ENCODE measurements around the gene NOVA2. TPM values are rescaled to one million over a fixed set of nuclear protein-coding genes. Genes with fewer than 3 reads are reported as not detected.

The NOVA2 gene
- total RNA-seq, 1 experiment from 2014 or later: not detected

GRCh38 chr19:45969676-45970075, 4.0 kb downstream of the NOVA2 start:
- DNase-seq (ENCODE audit: low spot score): no peak
- no peak overlapping the region for H3K27ac ChIP-seq (ENCODE audit: low read depth, low read length, poor library complexity, severe bottlenecking)
- H3K36me3 ChIP-seq (ENCODE audit: insufficient read depth, low read length, poor library complexity, severe bottlenecking): no peaks in the 10 kb centered on the region
- no peaks in the 10 kb centered on the region for H3K4me1 ChIP-seq (ENCODE audit: insufficient read depth, low read length, poor library complexity, severe bottlenecking)
- TF ChIP-seq CTCF (conservative IDR thresholded peaks at IDR 0.05; ENCODE audit: low read depth, low read length): no peak
- no peak for TF ChIP-seq EZH2 (IDR thresholded peaks at IDR 0.05; ENCODE audit: borderline replicate concordance, low read depth, low read length, poor library complexity, severe bottlenecking)
- BruUV-seq (replicated peaks): no TSS peak
- intact Hi-C loops (cut with micrococcal nuclease; ENCODE audit: unreplicated experiment): no loop called here
- no peaks in the 10 kb centered on the region for H3K9me3 ChIP-seq (ENCODE audit: low read depth, low read length, poor library complexity, severe bottlenecking)
- POLR2A ChIA-PET (ENCODE audit: low non-redundant PET): no interaction called here
- H3K27me3 ChIP-seq (replicated peaks; ENCODE audit: insufficient read depth, low read depth, low read length, poor library complexity): peaks cover 69% of the 10 kb centered on the region
- H3K4me3 ChIP-seq (ENCODE audit: low read depth, low read length, poor library complexity, severe bottlenecking): no peak overlapping the region
- CTCF ChIA-PET: no interaction called here

GRCh38 chr19:45968626-45969025, 5.0 kb downstream of the NOVA2 start:
- POLR2A ChIA-PET (ENCODE audit: low non-redundant PET): no interaction called here
- H3K4me3 ChIP-seq (ENCODE audit: low read depth, low read length, poor library complexity, severe bottlenecking): no peak overlapping the region
- intact Hi-C loops (cut with micrococcal nuclease; ENCODE audit: unreplicated experiment): no loop called here

GRCh38 chr19:45967246-45967645, 6.4 kb downstream of the NOVA2 start:
- CTCF ChIA-PET: no interaction called here
- DNase-seq (ENCODE audit: low spot score): no peak
- Histone ChIP-seq H3K9me3 (ENCODE audit: low read depth, low read length, poor library complexity, severe bottlenecking) (no peaks in the 10 kb centered on the region), H3K4me1 (ENCODE audit: insufficient read depth, low read length, poor library complexity, severe bottlenecking) (no peaks in the 10 kb centered on the region), H3K4me3 (ENCODE audit: low read depth, low read length, poor library complexity, severe bottlenecking) (no peak overlapping the region), H3K36me3 (ENCODE audit: insufficient read depth, low read length, poor library complexity, severe bottlenecking) (no peaks in the 10 kb centered on the region), H3K27ac (ENCODE audit: low read depth, low read length, poor library complexity, severe bottlenecking) (no peak overlapping the region), H3K27me3 (replicated peaks; ENCODE audit: insufficient read depth, low read depth, low read length, poor library complexity) (peaks cover 61% of the 10 kb centered on the region)
- BruUV-seq (replicated peaks): no TSS peak
- TF ChIP-seq EZH2 (IDR thresholded peaks at IDR 0.05; ENCODE audit: borderline replicate concordance, low read depth, low read length, poor library complexity, severe bottlenecking) (no peak), CTCF (conservative IDR thresholded peaks at IDR 0.05; ENCODE audit: low read depth, low read length) (no peak)
- intact Hi-C loops (cut with micrococcal nuclease; ENCODE audit: unreplicated experiment): no loop called here
- POLR2A ChIA-PET (ENCODE audit: low non-redundant PET): no interaction called here

More at GRCh38 chr19:45968626-45969025, 5.0 kb downstream of the NOVA2 start:
- no peak for DNase-seq (ENCODE audit: low spot score)
- Histone ChIP-seq H3K4me1 (ENCODE audit: insufficient read depth, low read length, poor library complexity, severe bottlenecking) (no peaks in the 10 kb centered on the region), H3K36me3 (ENCODE audit: insufficient read depth, low read length, poor library complexity, severe bottlenecking) (no peaks in the 10 kb centered on the region), H3K27ac (ENCODE audit: low read depth, low read length, poor library complexity, severe bottlenecking) (no peak overlapping the region), H3K9me3 (ENCODE audit: low read depth, low read length, poor library complexity, severe bottlenecking) (no peaks in the 10 kb centered on the region), H3K27me3 (replicated peaks; ENCODE audit: insufficient read depth, low read depth, low read length, poor library complexity) (peaks cover 67% of the 10 kb centered on the region)
- BruUV-seq (replicated peaks): no TSS peak
- CTCF ChIA-PET: no interaction called here
- no peak for TF ChIP-seq EZH2 (IDR thresholded peaks at IDR 0.05; ENCODE audit: borderline replicate concordance, low read depth, low read length, poor library complexity, severe bottlenecking)
- no peak for TF ChIP-seq CTCF (conservative IDR thresholded peaks at IDR 0.05; ENCODE audit: low read depth, low read length)

All from A673 (cell line).